ENCODE results near the gene ZCCHC14. TPM values are rescaled to one million over a fixed set of nuclear protein-coding genes. Genes with fewer than 3 reads are reported as not detected.
A peak's percentile ranks its signal among the peaks of the same experiment; 100 is the strongest.

ZCCHC14 gene
- total RNA-seq, 1 experiment from 2014 or later, result 30.3 TPM

- Histone ChIP-seq H3K9me3 (ENCODE audit: low read depth, low read length, poor library complexity, severe bottlenecking) (no peaks in the 10 kb centered on the region), H3K27me3 (replicated peaks; ENCODE audit: insufficient read depth, low read depth, low read length, poor library complexity) (no peaks in the 10 kb centered on the region), H3K4me1 (ENCODE audit: insufficient read depth, low read length, poor library complexity, severe bottlenecking) (peaks cover 16% of the 10 kb centered on the region), H3K27ac (ENCODE audit: low read depth, low read length, poor library complexity, severe bottlenecking) (no peak overlapping the region), H3K36me3 (ENCODE audit: insufficient read depth, low read length, poor library complexity, severe bottlenecking) (peaks cover 11% of the 10 kb centered on the region), H3K4me3 (ENCODE audit: low read depth, low read length, poor library complexity, severe bottlenecking) (no peak overlapping the region)
- ChIA-PET POLR2A (ENCODE audit: low non-redundant PET) (interaction anchor here (0.6 kb wide), 1 partner anchor 104 kb away, joined by 3 read pairs; no protein-coding TSS in a partner anchor), CTCF (no interaction called here)
- DNase-seq (ENCODE audit: low spot score), result no peak
- no TSS peak for BruUV-seq (replicated peaks)
- intact Hi-C loops (cut with micrococcal nuclease; ENCODE audit: unreplicated experiment), result loop anchor here (10.0 kb wide), 1 partner anchor 239 kb away; no protein-coding TSS in a partner anchor
- TF ChIP-seq EZH2 (IDR thresholded peaks at IDR 0.05; ENCODE audit: borderline replicate concordance, low read depth, low read length, poor library complexity, severe bottlenecking), result no peak
- no peak for TF ChIP-seq CTCF (conservative IDR thresholded peaks at IDR 0.05; ENCODE audit: low read depth, low read length)
Observed at GRCh38 chr16:87395181-87395842, 97.5 kb downstream of the ZCCHC14 start.

GRCh38 chr16:87393680-87394055 lies 99.2 kb downstream of the ZCCHC14 start:
- no peaks in the 10 kb centered on the region for H3K27me3 ChIP-seq (replicated peaks; ENCODE audit: insufficient read depth, low read depth, low read length, poor library complexity)
- H3K36me3 ChIP-seq (ENCODE audit: insufficient read depth, low read length, poor library complexity, severe bottlenecking), result peaks cover 2% of the 10 kb centered on the region
- H3K27ac ChIP-seq (ENCODE audit: low read depth, low read length, poor library complexity, severe bottlenecking), result peak overlapping the region; percentile 98
- ChIA-PET POLR2A (ENCODE audit: low non-redundant PET) (interaction anchor here (1.2 kb wide), 1 partner anchor 9 kb away, joined by 4 read pairs; no protein-coding TSS in a partner anchor), CTCF (interaction anchor here (1.4 kb wide), 1 partner anchor 10 kb away, joined by 5 read pairs; the partner anchor contains the start of gene FBXO31)
- TF ChIP-seq CTCF (conservative IDR thresholded peaks at IDR 0.05; ENCODE audit: low read depth, low read length) (no peak), EZH2 (IDR thresholded peaks at IDR 0.05; ENCODE audit: borderline replicate concordance, low read depth, low read length, poor library complexity, severe bottlenecking) (no peak)
- DNase-seq (ENCODE audit: low spot score), result no peak
- H3K4me3 ChIP-seq (ENCODE audit: low read depth, low read length, poor library complexity, severe bottlenecking), result peak overlapping the region; percentile 81
- no peaks in the 10 kb centered on the region for H3K9me3 ChIP-seq (ENCODE audit: low read depth, low read length, poor library complexity, severe bottlenecking)
- no TSS peak for BruUV-seq (replicated peaks)
- intact Hi-C loops (cut with micrococcal nuclease; ENCODE audit: unreplicated experiment), result loop anchor here (10.0 kb wide), 1 partner anchor 241 kb away; no protein-coding TSS in a partner anchor
- H3K4me1 ChIP-seq (ENCODE audit: insufficient read depth, low read length, poor library complexity, severe bottlenecking), result peaks cover 29% of the 10 kb centered on the region

- ChIA-PET POLR2A (ENCODE audit: low non-redundant PET) (interaction anchor here (0.6 to 1.2 kb wide), 2 partner anchors 9 to 497 kb away, joined by 4 read pairs; no protein-coding TSS in a partner anchor), CTCF (no interaction called here)
- H3K27ac ChIP-seq (ENCODE audit: low read depth, low read length, poor library complexity, severe bottlenecking), result peak overlapping the region; percentile 98
- BruUV-seq (replicated peaks), result TSS peak; percentile 57
- peak overlapping the region; percentile 81 for H3K4me3 ChIP-seq (ENCODE audit: low read depth, low read length, poor library complexity, severe bottlenecking)
- peak; percentile 50 for TF ChIP-seq CTCF (conservative IDR thresholded peaks at IDR 0.05; ENCODE audit: low read depth, low read length)
- TF ChIP-seq EZH2 (IDR thresholded peaks at IDR 0.05; ENCODE audit: borderline replicate concordance, low read depth, low read length, poor library complexity, severe bottlenecking), result no peak
- peak; percentile 49 for DNase-seq (ENCODE audit: low spot score)
- H3K27me3 ChIP-seq (replicated peaks; ENCODE audit: insufficient read depth, low read depth, low read length, poor library complexity), result no peaks in the 10 kb centered on the region
- no peaks in the 10 kb centered on the region for H3K36me3 ChIP-seq (ENCODE audit: insufficient read depth, low read length, poor library complexity, severe bottlenecking)
- H3K9me3 ChIP-seq (ENCODE audit: low read depth, low read length, poor library complexity, severe bottlenecking), result no peaks in the 10 kb centered on the region
- intact Hi-C loops (cut with micrococcal nuclease; ENCODE audit: unreplicated experiment), result loop anchor here (10.0 kb wide), 1 partner anchor 242 kb away; no protein-coding TSS in a partner anchor
- H3K4me1 ChIP-seq (ENCODE audit: insufficient read depth, low read length, poor library complexity, severe bottlenecking), result peaks cover 34% of the 10 kb centered on the region
Observed at GRCh38 chr16:87392821-87393679, 99.8 kb downstream of the ZCCHC14 start.
